A673 (cell line): ENCODE results near the gene HSD17B3. TPM values are rescaled to one million over a fixed set of nuclear protein-coding genes. Genes with fewer than 3 reads are reported as not detected.
"Not testable (repeated sequence)": the region's sequence is repeated elsewhere in the genome, so short reads cannot be mapped to it uniquely, and the experiment has no call there.

Source experiments
- BruUV-seq: library from RNA; stranded (reverse); fragments of 400-500 nt; replicated peaks from 2 replicates; lab custom pipeline; 2021; lab: Mats Ljungman, UMichigan
- CTCF ChIA-PET: fragments of 300-600 bp; sonication (Branson Sonifier 250); formaldehyde crosslinking; loops from one replicate; lab custom pipeline; 2022; ENCODE audit warnings: antibody characterized with exemption; lab: Charles Lee
- POLR2A ChIA-PET: fragments of 300-600 bp; sonication (Branson Sonifier 250); formaldehyde crosslinking; loops from one replicate; lab custom pipeline; 2022; ENCODE audit warnings: antibody characterized with exemption; ENCODE audit not compliant: low non-redundant PET; lab: Charles Lee
- DNase-seq: peaks from one replicate; pipeline ENCODE4 v3.0.0-alpha.2; 2015; ENCODE audit warnings: low spot score
- H3K27ac ChIP-seq: fragments of 200-600 bp; sonication (generic); 2 replicates; pipeline ENCODE4 v1.5.1; 2016; ENCODE audit warnings: mixed run types, low read depth, mild to moderate bottlenecking, mixed read lengths, antibody characterized with exemption, low read length; ENCODE audit not compliant: poor library complexity, severe bottlenecking
- H3K27me3 ChIP-seq: fragments of 200-600 bp; sonication (generic); replicated peaks from 2 replicates; pipeline ENCODE4 v1.6.1; 2017; ENCODE audit warnings: mixed run types, low read depth, mild to moderate bottlenecking, mixed read lengths, antibody characterized with exemption, low read length; ENCODE audit not compliant: insufficient read depth, poor library complexity
- H3K36me3 ChIP-seq: fragments of 200-600 bp; sonication (generic); 2 replicates; pipeline ENCODE4 v1.6.1; 2016; ENCODE audit warnings: mixed run types, mild to moderate bottlenecking, mixed read lengths, antibody characterized with exemption, low read length; ENCODE audit not compliant: insufficient read depth, poor library complexity, severe bottlenecking
- H3K4me1 ChIP-seq: fragments of 200-600 bp; sonication (generic); 2 replicates; pipeline ENCODE4 v1.6.1; 2017; ENCODE audit warnings: mixed run types, mild to moderate bottlenecking, mixed read lengths, antibody characterized with exemption, low read length; ENCODE audit not compliant: insufficient read depth, poor library complexity, severe bottlenecking
- H3K4me3 ChIP-seq: fragments of 200-600 bp; sonication (generic); 2 replicates; pipeline ENCODE4 v1.5.1; 2016; ENCODE audit warnings: low read depth, mixed run types, mild to moderate bottlenecking, mixed read lengths, low read length; ENCODE audit not compliant: poor library complexity, severe bottlenecking
- H3K9me3 ChIP-seq: fragments of 200-600 bp; sonication (generic); 2 replicates; pipeline ENCODE4 v1.6.1; 2016; ENCODE audit warnings: mixed run types, low read depth, mild to moderate bottlenecking, mixed read lengths, antibody characterized with exemption, low read length; ENCODE audit not compliant: poor library complexity, severe bottlenecking
- EZH2 ChIP-seq: fragments of 200-600 bp; sonication (generic); IDR thresholded peaks from 2 replicates; pipeline ENCODE4 v1.6.1; 2017; ENCODE audit warnings: borderline replicate concordance, low read depth, mild to moderate bottlenecking, mixed read lengths, antibody characterized with exemption, low read length; ENCODE audit not compliant: poor library complexity, severe bottlenecking
- intact Hi-C: fragments of 100-400 bp; cut with micrococcal nuclease; formaldehyde crosslinking; loops from one replicate; pipeline ENCODE4 v1.10.0; 2022; ENCODE audit not compliant: unreplicated experiment
- total RNA-seq: library from RNA; stranded (reverse); gene quantifications from 2 replicates; pipeline ENCODE4 v1.2.3, GENCODE V29; 2021
- TF ChIP-seq, protein P1 (sequence below): fragments of 300-800, 200-600 bp; sonication (generic); conservative IDR thresholded peaks from 2 replicates; pipeline ENCODE4 v1.5.1; 2017; ENCODE audit warnings: low read depth, mild to moderate bottlenecking, antibody characterized with exemption, low read length, moderate library complexity, mixed read lengths

Gene HSD17B3
- total RNA-seq, 1 experiment from 2014 or later, result not detected

GRCh38 chr9:96323169-96323568 lies 21.2 kb upstream of the HSD17B3 start:
- Histone ChIP-seq H3K27me3 (no peaks in the 10 kb centered on the region), H3K4me3 (no peak overlapping the region), H3K27ac (no peak overlapping the region), H3K9me3 (no peaks in the 10 kb centered on the region), H3K36me3 (no peaks in the 10 kb centered on the region), H3K4me1 (no peaks in the 10 kb centered on the region)
- POLR2A ChIA-PET, result no interaction called here
- intact Hi-C loops, result no loop called here
- CTCF ChIA-PET, result no interaction called here
- TF ChIP-seq, protein P1, sequence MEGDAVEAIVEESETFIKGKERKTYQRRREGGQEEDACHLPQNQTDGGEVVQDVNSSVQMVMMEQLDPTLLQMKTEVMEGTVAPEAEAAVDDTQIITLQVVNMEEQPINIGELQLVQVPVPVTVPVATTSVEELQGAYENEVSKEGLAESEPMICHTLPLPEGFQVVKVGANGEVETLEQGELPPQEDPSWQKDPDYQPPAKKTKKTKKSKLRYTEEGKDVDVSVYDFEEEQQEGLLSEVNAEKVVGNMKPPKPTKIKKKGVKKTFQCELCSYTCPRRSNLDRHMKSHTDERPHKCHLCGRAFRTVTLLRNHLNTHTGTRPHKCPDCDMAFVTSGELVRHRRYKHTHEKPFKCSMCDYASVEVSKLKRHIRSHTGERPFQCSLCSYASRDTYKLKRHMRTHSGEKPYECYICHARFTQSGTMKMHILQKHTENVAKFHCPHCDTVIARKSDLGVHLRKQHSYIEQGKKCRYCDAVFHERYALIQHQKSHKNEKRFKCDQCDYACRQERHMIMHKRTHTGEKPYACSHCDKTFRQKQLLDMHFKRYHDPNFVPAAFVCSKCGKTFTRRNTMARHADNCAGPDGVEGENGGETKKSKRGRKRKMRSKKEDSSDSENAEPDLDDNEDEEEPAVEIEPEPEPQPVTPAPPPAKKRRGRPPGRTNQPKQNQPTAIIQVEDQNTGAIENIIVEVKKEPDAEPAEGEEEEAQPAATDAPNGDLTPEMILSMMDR, result no peak
- no peak for TF ChIP-seq EZH2
- no peak for DNase-seq
- BruUV-seq, result no TSS peak

DNA sequence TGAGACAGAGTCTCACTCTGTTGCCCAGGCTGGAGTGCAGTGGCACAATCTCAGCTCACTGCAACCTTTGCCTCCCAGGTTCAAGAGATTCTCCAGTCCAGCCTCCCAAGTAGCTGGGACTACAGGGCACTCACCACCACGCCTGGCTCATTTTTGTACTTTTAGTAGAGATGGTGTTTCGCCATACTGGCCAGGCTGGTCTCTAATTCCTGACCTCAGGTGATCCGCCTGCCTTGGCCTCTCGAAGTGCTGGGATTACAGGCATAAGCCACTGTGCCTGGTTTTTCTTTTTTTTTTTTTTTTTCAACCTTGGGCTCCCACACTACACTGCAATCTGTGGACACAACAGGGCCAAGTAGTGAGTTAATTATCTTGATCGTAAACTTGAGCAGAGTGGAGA lies 20.8 kb upstream of the HSD17B3 start:
- H3K9me3 ChIP-seq, intact Hi-C loops, H3K36me3 ChIP-seq, CTCF ChIA-PET, BruUV-seq, POLR2A ChIA-PET, H3K4me1 ChIP-seq, H3K27ac ChIP-seq, DNase-seq, H3K27me3 ChIP-seq, H3K4me3 ChIP-seq: not testable (repeated sequence)

DNA sequence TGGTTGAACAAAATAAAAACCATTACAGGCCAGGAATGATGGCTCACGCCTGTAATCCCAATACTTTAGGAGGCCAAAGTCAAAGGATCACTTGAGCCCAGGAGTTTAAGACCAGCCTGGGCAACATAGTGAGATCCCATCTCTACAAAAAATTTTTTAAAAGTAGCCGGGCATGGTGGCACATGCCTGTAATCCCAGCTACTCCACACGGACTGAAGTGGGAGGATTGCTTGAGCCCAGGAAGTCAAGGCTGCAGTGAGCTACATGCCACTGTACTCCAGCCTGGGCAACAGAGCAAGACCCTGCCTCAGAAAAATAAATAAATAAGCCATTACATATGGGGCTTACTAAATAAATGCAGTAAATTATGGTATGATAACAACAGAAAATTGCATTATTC lies 20.2 kb upstream of the HSD17B3 start:
- H3K4me3 ChIP-seq, H3K9me3 ChIP-seq, POLR2A ChIA-PET, H3K27me3 ChIP-seq, H3K36me3 ChIP-seq, CTCF ChIA-PET, DNase-seq, intact Hi-C loops, H3K4me1 ChIP-seq, BruUV-seq, H3K27ac ChIP-seq: not testable (repeated sequence)

DNA sequence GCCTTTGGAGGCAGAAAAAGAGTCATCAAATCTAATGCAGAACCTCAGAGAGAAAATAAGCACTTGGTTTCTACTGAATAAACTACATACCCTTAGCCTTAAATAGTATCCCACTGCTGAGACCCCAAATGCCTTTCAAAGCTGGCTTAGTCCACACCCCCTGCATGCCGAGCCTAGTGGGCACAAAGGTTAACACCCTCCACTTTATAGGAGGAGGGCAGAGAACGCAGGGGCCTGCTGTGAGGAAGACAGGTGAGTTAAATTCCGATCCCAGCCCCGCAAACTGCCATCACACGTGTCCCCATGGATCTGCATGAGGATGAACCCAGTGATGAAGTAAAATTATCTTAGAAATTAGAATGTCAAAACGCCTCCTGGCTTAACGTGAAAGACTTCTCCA lies 19.5 kb upstream of the HSD17B3 start:
- no TSS peak for BruUV-seq
- H3K4me3 ChIP-seq, result no peak overlapping the region
- no peaks in the 10 kb centered on the region for H3K27me3 ChIP-seq
- intact Hi-C loops, result no loop called here
- no peak overlapping the region for H3K27ac ChIP-seq
- H3K4me1 ChIP-seq, result no peaks in the 10 kb centered on the region
- DNase-seq, result no peak
- POLR2A ChIA-PET, result no interaction called here
- no peaks in the 10 kb centered on the region for H3K36me3 ChIP-seq
- CTCF ChIA-PET, result no interaction called here
- H3K9me3 ChIP-seq, result no peaks in the 10 kb centered on the region
- TF ChIP-seq, protein P1, result no peak
- TF ChIP-seq EZH2, result no peak
